Measurements from ENCODE around the gene YLPM1. TPM values are rescaled to one million over a fixed set of nuclear protein-coding genes. Genes with fewer than 3 reads are reported as not detected.

Gene YLPM1
- total RNA-seq, 1 donor from 2014 or later: 33.5 TPM

GRCh38 chr14:74875941-74876913, 113.1 kb downstream of the YLPM1 start, which contains the start of gene PROX2:
PROX2 (minus strand) TSS chr14:74876145; CDS start chr14:74863834, 12,311 bp downstream.
- no peak for TF ChIP-seq CTCF (IDR thresholded peaks at IDR 0.05; ENCODE audit: insufficient read depth, low read length, poor library complexity, severe bottlenecking)
- no peaks in the 10 kb centered on the region for H3K27me3 ChIP-seq (ENCODE audit: control insufficient read depth, insufficient read depth, low read length)
- no peak within 1 kb of the TSS for H3K4me3 ChIP-seq (ENCODE audit: low read depth, low read length)
- no peak for DNase-seq (ENCODE audit: low read depth)
- H3K36me3 ChIP-seq (ENCODE audit: control insufficient read depth, insufficient read depth, low read length): no peaks in the 10 kb centered on the region

GRCh38 chr14:74879427-74880182, 116.5 kb downstream of the YLPM1 start:
- H3K27me3 ChIP-seq (ENCODE audit: control insufficient read depth, insufficient read depth, low read length): no peaks in the 10 kb centered on the region
- TF ChIP-seq CTCF (IDR thresholded peaks at IDR 0.05; ENCODE audit: insufficient read depth, low read length, poor library complexity, severe bottlenecking): no peak
- H3K36me3 ChIP-seq (ENCODE audit: control insufficient read depth, insufficient read depth, low read length): no peaks in the 10 kb centered on the region
- no peak overlapping the region for H3K4me3 ChIP-seq (ENCODE audit: low read depth, low read length)
- DNase-seq (ENCODE audit: low read depth): no peak

GRCh38 chr14:74881431-74882102, 118.5 kb downstream of the YLPM1 start, which contains the start of gene DLST:
DLST (plus strand) TSS chr14:74881916; CDS start chr14:74881954, 38 bp downstream.
- Histone ChIP-seq H3K4me3 (ENCODE audit: low read depth, low read length) (peak within 1 kb of the TSS; percentile 74), H3K27me3 (ENCODE audit: control insufficient read depth, insufficient read depth, low read length) (no peaks in the 10 kb centered on the region), H3K36me3 (ENCODE audit: control insufficient read depth, insufficient read depth, low read length) (peaks cover 1% of the 10 kb centered on the region)
- no peak for TF ChIP-seq CTCF (IDR thresholded peaks at IDR 0.05; ENCODE audit: insufficient read depth, low read length, poor library complexity, severe bottlenecking)
- DNase-seq (ENCODE audit: low read depth): no peak

GRCh38 chr14:74882103-74882920, 119.2 kb downstream of the YLPM1 start:
- DNase-seq (ENCODE audit: low read depth): no peak
- TF ChIP-seq CTCF (IDR thresholded peaks at IDR 0.05; ENCODE audit: insufficient read depth, low read length, poor library complexity, severe bottlenecking): no peak

More at GRCh38 chr14:74882103-74882920, 119.2 kb downstream of the YLPM1 start:
- Histone ChIP-seq H3K27me3 (ENCODE audit: control insufficient read depth, insufficient read depth, low read length) (no peaks in the 10 kb centered on the region), H3K36me3 (ENCODE audit: control insufficient read depth, insufficient read depth, low read length) (peaks cover 1% of the 10 kb centered on the region), H3K4me3 (ENCODE audit: low read depth, low read length) (peak overlapping the region; percentile 74)

Other genes with a start within 250 kb of the YLPM1 start
- 69.5 and 81.5 TPM in 2 replicates for gene LTBP2, start 151.1 kb upstream of the YLPM1 start, total RNA-seq
- 40.2 and 43.9 TPM in 2 replicates for gene AREL1, start 50.2 kb upstream of the YLPM1 start, total RNA-seq
- gene FCF1, start 50.2 kb upstream of the YLPM1 start, total RNA-seq: 44.4 and 45.4 TPM in 2 replicates
- gene PROX2, start 112.8 kb downstream of the YLPM1 start, total RNA-seq: not detected in 2 replicates
- 84.1 and 87.0 TPM in 2 replicates for gene DLST, start 118.6 kb downstream of the YLPM1 start, total RNA-seq
- 20.0 and 20.7 TPM in 2 replicates for gene RPS6KL1, start 159.9 kb downstream of the YLPM1 start, total RNA-seq
- gene PGF, start 192.3 kb downstream of the YLPM1 start, total RNA-seq: 10.5 and 11.2 TPM in 2 replicates
- gene EIF2B2, start 239.6 kb downstream of the YLPM1 start, total RNA-seq: 63.9 and 78.6 TPM in 2 replicates